ENCODE data around the gene RNF32.

Gene RNF32

GRCh38 chr7:156618078-156618779 lies 22.3 kb upstream of the RNF32 start:
- no peak for TF ChIP-seq REST (IDR thresholded peaks at IDR 0.05; ENCODE audit: insufficient read depth in 1 of 2, low read depth in 2 of 2, low read length in 2 of 2)

- no peak for TF ChIP-seq REST (IDR thresholded peaks at IDR 0.05; ENCODE audit: insufficient read depth in 1 of 2, low read depth in 2 of 2, low read length in 2 of 2)
- TF ChIP-seq SIN3A (IDR thresholded peaks at IDR 0.05; ENCODE audit: borderline replicate concordance, insufficient read depth, low read length) = no peak
- TF ChIP-seq POLR2AphosphoS5 (IDR thresholded peaks at IDR 0.05; ENCODE audit: low read depth, low read length) = no peak
- TF ChIP-seq TAF1 (IDR thresholded peaks at IDR 0.05; ENCODE audit: borderline replicate concordance, insufficient read depth, low read length) = no peak
- TF ChIP-seq FOXP2 (optimal IDR thresholded peaks at IDR 0.05; ENCODE audit: borderline replicate concordance, extremely low read depth, extremely low read length, insufficient read depth) = no peak
Observed at GRCh38 chr7:156618780-156619367, 21.7 kb upstream of the RNF32 start.

GRCh38 chr7:156620291-156620675 lies 20.3 kb upstream of the RNF32 start:
- TF ChIP-seq TAF1 (IDR thresholded peaks at IDR 0.05; ENCODE audit: borderline replicate concordance, insufficient read depth, low read length) = no peak
- no peak for TF ChIP-seq FOXP2 (optimal IDR thresholded peaks at IDR 0.05; ENCODE audit: borderline replicate concordance, extremely low read depth, extremely low read length, insufficient read depth)
- no peak for TF ChIP-seq SIN3A (IDR thresholded peaks at IDR 0.05; ENCODE audit: borderline replicate concordance, insufficient read depth, low read length)
- no peak for TF ChIP-seq REST (IDR thresholded peaks at IDR 0.05; ENCODE audit: insufficient read depth in 1 of 2, low read depth in 2 of 2, low read length in 2 of 2)
- no peak for TF ChIP-seq POLR2AphosphoS5 (IDR thresholded peaks at IDR 0.05; ENCODE audit: low read depth, low read length)

GRCh38 chr7:156621652-156622051 lies 18.9 kb upstream of the RNF32 start:
- no peak for TF ChIP-seq TAF1 (IDR thresholded peaks at IDR 0.05; ENCODE audit: borderline replicate concordance, insufficient read depth, low read length)
- no peak for TF ChIP-seq REST (IDR thresholded peaks at IDR 0.05; ENCODE audit: insufficient read depth in 1 of 2, low read depth in 2 of 2, low read length in 2 of 2)
- no peak for TF ChIP-seq POLR2AphosphoS5 (IDR thresholded peaks at IDR 0.05; ENCODE audit: low read depth, low read length)
- TF ChIP-seq SIN3A (IDR thresholded peaks at IDR 0.05; ENCODE audit: borderline replicate concordance, insufficient read depth, low read length) = no peak
- TF ChIP-seq FOXP2 (optimal IDR thresholded peaks at IDR 0.05; ENCODE audit: borderline replicate concordance, extremely low read depth, extremely low read length, insufficient read depth) = no peak

- TF ChIP-seq SIN3A (IDR thresholded peaks at IDR 0.05; ENCODE audit: borderline replicate concordance, insufficient read depth, low read length) (no peak), POLR2AphosphoS5 (IDR thresholded peaks at IDR 0.05; ENCODE audit: low read depth, low read length) (no peak), REST (IDR thresholded peaks at IDR 0.05; ENCODE audit: insufficient read depth in 1 of 2, low read depth in 2 of 2, low read length in 2 of 2) (no peak), TAF1 (IDR thresholded peaks at IDR 0.05; ENCODE audit: borderline replicate concordance, insufficient read depth, low read length) (no peak), FOXP2 (optimal IDR thresholded peaks at IDR 0.05; ENCODE audit: borderline replicate concordance, extremely low read depth, extremely low read length, insufficient read depth) (no peak)
Observed at GRCh38 chr7:156625580-156625979, 15.0 kb upstream of the RNF32 start.

All from PFSK-1 (cell line).